DND-41 (cell line): ENCODE results near the gene CLDN14.

Experiments used
- ATAC-seq: fragments of 200-7000 bp; cut with Tn5 transposase; 3 replicates; pipeline ENCODE4 v1.9.1; 2021; ENCODE audit warnings: low read depth; ENCODE audit not compliant: insufficient read depth
- DNase-seq: peaks from one replicate; pipeline ENCODE4 v3.0.0-alpha.2; 2020
- H2AFZ ChIP-seq: 2 replicates; pipeline ENCODE4 v1.6.0; 2012; ENCODE audit warnings: low read depth, low read length
- H3K27ac ChIP-seq: 2 replicates; pipeline ENCODE4 v1.5.1; 2012; ENCODE audit warnings: low read length, inconsistent platforms
- H3K27me3 ChIP-seq: fragments of 200-600 bp; sonication (generic); 2 replicates; pipeline ENCODE4 v1.6.0; 2012; ENCODE audit warnings: low read length, mild to moderate bottlenecking, inconsistent platforms; ENCODE audit not compliant: insufficient read depth, poor library complexity
- H3K36me3 ChIP-seq: 2 replicates; pipeline ENCODE4 v1.5.1; 2012; ENCODE audit warnings: low read length, inconsistent platforms; ENCODE audit not compliant: insufficient read depth
- H3K4me1 ChIP-seq: 2 replicates; pipeline ENCODE4 v1.5.1; 2012; ENCODE audit warnings: mild to moderate bottlenecking, low read length; ENCODE audit not compliant: insufficient read depth
- H3K4me2 ChIP-seq: 2 replicates; pipeline ENCODE4 v1.6.0; 2012; ENCODE audit warnings: mild to moderate bottlenecking, moderate library complexity, low read length, inconsistent platforms; ENCODE audit not compliant: insufficient read depth
- H3K4me3 ChIP-seq, 2 experiments: fragments of 200-600 bp in 1 of 2; shearing (Covaris generic) in 1 of 2; 2 replicates each; pipeline ENCODE4 v1.5.1; 2012 to 2016; ENCODE audit warnings: inconsistent platforms in 2 of 2, low read length in 2 of 2, mild to moderate bottlenecking in 2 of 2, low read depth in 1 of 2, moderate library complexity in 1 of 2
- H3K79me2 ChIP-seq: 2 replicates; pipeline ENCODE4 v1.6.0; 2012; ENCODE audit warnings: low read length, inconsistent platforms; ENCODE audit not compliant: insufficient read depth
- H3K9ac ChIP-seq: 2 replicates; pipeline ENCODE4 v1.6.0; 2012; ENCODE audit warnings: low read depth, mild to moderate bottlenecking, inconsistent platforms, low read length, moderate library complexity
- H3K9me3 ChIP-seq: 2 replicates; pipeline ENCODE4 v1.5.1; 2012; ENCODE audit warnings: low read length, moderate library complexity, mild to moderate bottlenecking, inconsistent platforms; ENCODE audit not compliant: insufficient read depth, severe bottlenecking
- H4K20me1 ChIP-seq: 2 replicates; pipeline ENCODE4 v1.6.0; 2012; ENCODE audit warnings: low read length; ENCODE audit not compliant: insufficient read depth
- EZH2 ChIP-seq: IDR thresholded peaks from 3 replicates; pipeline ENCODE4 v1.6.1; 2012; ENCODE audit warnings: borderline replicate concordance, low read depth, mild to moderate bottlenecking, moderate library complexity, low read length, inconsistent platforms; ENCODE audit not compliant: severe bottlenecking
- TF ChIP-seq, protein P1 (sequence below): IDR thresholded peaks from 2 replicates; pipeline ENCODE4 v1.5.1; 2012; ENCODE audit warnings: borderline replicate concordance, low read length, moderate library complexity, mild to moderate bottlenecking; ENCODE audit not compliant: poor library complexity, severe bottlenecking; ENCODE audit errors: extremely low read depth

CLDN14 gene

DNA sequence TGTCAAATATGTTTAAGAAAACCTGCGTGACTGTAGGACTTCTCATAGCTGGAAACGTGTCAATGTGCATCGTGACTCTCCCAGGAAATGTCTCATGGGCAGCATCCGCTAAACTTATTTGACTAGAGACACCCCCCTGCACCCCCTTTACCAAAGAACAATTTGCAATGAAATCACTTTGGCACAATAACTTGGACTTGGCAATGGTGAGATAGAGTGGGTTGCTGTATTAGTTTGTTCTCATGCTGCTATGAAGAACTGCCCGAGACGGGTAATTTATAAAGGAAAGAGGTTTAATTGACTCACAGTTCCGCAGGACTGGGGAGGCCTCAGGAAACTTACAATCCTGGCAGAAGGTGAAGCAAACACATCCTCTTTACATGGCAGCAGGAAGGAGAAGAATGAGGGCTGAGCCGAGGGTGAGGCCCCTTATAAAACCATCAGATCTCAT, 13.8 kb downstream of the CLDN14 start:
- DNase-seq, result no peak
- no peak overlapping the region for H3K4me3 ChIP-seq
- H3K27me3 ChIP-seq, result no peaks in the 10 kb centered on the region
- no peak overlapping the region for H3K9ac ChIP-seq
- no peak overlapping the region for H2AFZ ChIP-seq
- H4K20me1 ChIP-seq, result no peaks in the 10 kb centered on the region
- H3K79me2 ChIP-seq, result no peaks in the 10 kb centered on the region
- H3K4me2 ChIP-seq, result no peak overlapping the region
- no peaks in the 10 kb centered on the region for H3K36me3 ChIP-seq
- H3K4me1 ChIP-seq, result no peaks in the 10 kb centered on the region
- no peak overlapping the region for H3K27ac ChIP-seq
- ATAC-seq, result no peak
- TF ChIP-seq, protein P1, sequence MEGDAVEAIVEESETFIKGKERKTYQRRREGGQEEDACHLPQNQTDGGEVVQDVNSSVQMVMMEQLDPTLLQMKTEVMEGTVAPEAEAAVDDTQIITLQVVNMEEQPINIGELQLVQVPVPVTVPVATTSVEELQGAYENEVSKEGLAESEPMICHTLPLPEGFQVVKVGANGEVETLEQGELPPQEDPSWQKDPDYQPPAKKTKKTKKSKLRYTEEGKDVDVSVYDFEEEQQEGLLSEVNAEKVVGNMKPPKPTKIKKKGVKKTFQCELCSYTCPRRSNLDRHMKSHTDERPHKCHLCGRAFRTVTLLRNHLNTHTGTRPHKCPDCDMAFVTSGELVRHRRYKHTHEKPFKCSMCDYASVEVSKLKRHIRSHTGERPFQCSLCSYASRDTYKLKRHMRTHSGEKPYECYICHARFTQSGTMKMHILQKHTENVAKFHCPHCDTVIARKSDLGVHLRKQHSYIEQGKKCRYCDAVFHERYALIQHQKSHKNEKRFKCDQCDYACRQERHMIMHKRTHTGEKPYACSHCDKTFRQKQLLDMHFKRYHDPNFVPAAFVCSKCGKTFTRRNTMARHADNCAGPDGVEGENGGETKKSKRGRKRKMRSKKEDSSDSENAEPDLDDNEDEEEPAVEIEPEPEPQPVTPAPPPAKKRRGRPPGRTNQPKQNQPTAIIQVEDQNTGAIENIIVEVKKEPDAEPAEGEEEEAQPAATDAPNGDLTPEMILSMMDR, result no peak
- TF ChIP-seq EZH2, result no peak
- no peaks in the 10 kb centered on the region for H3K9me3 ChIP-seq

- no peak overlapping the region for H3K4me2 ChIP-seq
- DNase-seq (no peak), ATAC-seq (no peak)
- no peak overlapping the region for H3K4me3 ChIP-seq
- TF ChIP-seq, protein P1, result no peak
- no peak for TF ChIP-seq EZH2
- no peak overlapping the region for H2AFZ ChIP-seq
- H3K36me3 ChIP-seq, result no peaks in the 10 kb centered on the region
- no peak overlapping the region for H3K9ac ChIP-seq
- no peaks in the 10 kb centered on the region for H4K20me1 ChIP-seq
- H3K27ac ChIP-seq, result no peak overlapping the region
- no peaks in the 10 kb centered on the region for H3K27me3 ChIP-seq
- H3K79me2 ChIP-seq, result no peaks in the 10 kb centered on the region
- no peaks in the 10 kb centered on the region for H3K4me1 ChIP-seq
- no peaks in the 10 kb centered on the region for H3K9me3 ChIP-seq
Observed at GRCh38 chr21:36465478-36465877, 14.4 kb downstream of the CLDN14 start.

DNA sequence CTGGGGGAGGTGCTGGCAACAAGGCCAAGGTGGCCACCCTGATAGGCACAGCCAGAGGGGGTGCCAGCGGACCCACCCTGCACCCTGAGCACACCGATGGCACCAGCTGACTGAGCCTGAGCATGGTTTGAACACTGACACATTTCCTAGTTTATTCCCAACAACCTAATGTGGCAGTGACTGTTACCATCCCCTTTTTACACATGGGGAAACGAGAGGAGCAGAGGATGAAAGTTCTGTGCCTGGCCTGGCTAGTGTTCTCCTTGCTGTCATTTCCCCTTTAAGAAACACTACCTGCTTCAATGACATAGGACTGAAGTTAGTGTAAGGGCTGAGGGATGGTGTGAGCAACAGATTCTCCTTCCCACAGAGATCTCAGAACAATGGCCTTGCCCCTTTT, 15.3 kb downstream of the CLDN14 start:
- Histone ChIP-seq H3K9ac (no peak overlapping the region), H3K79me2 (no peaks in the 10 kb centered on the region), H3K4me2 (no peak overlapping the region), H3K4me1 (no peaks in the 10 kb centered on the region), H3K9me3 (no peaks in the 10 kb centered on the region), H3K27me3 (no peaks in the 10 kb centered on the region), H3K27ac (no peak overlapping the region), H3K36me3 (no peaks in the 10 kb centered on the region), H4K20me1 (no peaks in the 10 kb centered on the region), H3K4me3 (no peak overlapping the region), H2AFZ (no peak overlapping the region)
- TF ChIP-seq EZH2, result no peak
- TF ChIP-seq, protein P1, result no peak
- ATAC-seq (no peak), DNase-seq (no peak)

DNA sequence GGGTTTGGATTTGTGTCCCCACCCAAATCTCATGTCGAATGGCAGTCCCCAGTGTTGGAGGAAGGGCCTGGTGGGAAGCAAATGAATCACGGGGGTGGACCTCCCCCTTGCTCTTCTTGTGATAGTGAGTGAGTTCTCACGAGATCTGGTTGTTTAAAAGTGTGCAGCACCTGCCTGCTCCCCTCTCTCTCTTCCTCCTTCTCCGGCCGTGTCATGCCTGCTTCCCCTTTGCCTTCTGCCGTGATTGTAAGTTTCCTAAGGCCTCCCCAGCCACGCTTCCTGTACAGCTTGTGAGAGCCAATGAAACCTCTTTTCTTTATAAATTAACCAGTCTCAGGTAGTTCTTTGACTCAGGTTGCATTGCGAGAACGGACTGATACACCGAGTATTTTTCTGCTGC, 15.9 kb downstream of the CLDN14 start:
- ATAC-seq, result no peak
- Histone ChIP-seq H3K4me2 (no peak overlapping the region), H3K4me3 (no peak overlapping the region)

More for the DNA sequence above, 15.9 kb downstream of the CLDN14 start:
- no peaks in the 10 kb centered on the region for H3K27me3 ChIP-seq
- H3K9me3 ChIP-seq, result no peaks in the 10 kb centered on the region
- H3K79me2 ChIP-seq, result no peaks in the 10 kb centered on the region
- no peak overlapping the region for H3K27ac ChIP-seq
- no peak overlapping the region for H2AFZ ChIP-seq
- H3K36me3 ChIP-seq, result no peaks in the 10 kb centered on the region
- H3K4me1 ChIP-seq, result no peaks in the 10 kb centered on the region
- TF ChIP-seq EZH2, result no peak
- TF ChIP-seq, protein P1, result no peak
- H4K20me1 ChIP-seq, result no peaks in the 10 kb centered on the region
- no peak for DNase-seq
- H3K9ac ChIP-seq, result no peak overlapping the region
